Measurements from ENCODE around the gene ADGRL3. TPM values are rescaled to one million over a fixed set of nuclear protein-coding genes. Genes with fewer than 3 reads are reported as not detected.

ADGRL3 gene
- total RNA-seq, 1 donor from 2014 or later, result 34.5 TPM

DNA sequence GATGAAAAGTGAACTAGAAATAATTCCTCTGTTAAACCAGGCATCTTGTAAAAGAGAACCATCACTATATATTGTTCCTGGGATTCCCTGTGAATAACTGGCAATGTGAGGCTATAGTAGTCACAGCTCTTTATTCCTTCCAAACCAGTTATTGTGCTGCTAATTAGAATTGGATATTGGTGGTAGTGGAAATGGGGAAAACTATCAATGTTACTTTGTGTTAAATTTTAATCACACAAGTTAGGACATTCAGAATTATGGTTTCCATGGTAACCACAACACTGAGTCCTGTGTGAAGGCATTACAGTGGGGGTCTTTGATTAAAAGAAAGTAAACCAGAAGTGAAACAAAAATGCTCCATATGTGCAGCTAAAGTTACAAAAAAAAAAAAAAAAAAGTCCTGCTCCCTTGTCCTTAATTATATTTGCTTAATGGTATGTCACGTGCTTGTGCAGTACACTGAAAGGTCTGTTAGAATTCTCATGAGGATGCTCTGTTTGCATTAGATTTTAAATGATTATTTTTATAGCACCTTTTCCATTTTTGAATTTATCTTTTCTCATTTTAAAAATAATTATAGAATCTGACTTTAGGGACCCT lies 200.4 kb downstream of the ADGRL3 start:
- Mint-ChIP-seq H3K27ac (ENCODE audit: unreplicated experiment) (peak overlapping the region; percentile 96), H3K36me3 (ENCODE audit: low read depth) (peaks cover 2% of the 10 kb centered on the region), H3K27me3 (ENCODE audit: low read depth) (no peaks in the 10 kb centered on the region), H3K4me3 (peak overlapping the region; percentile 59), H3K4me1 (peaks cover 48% of the 10 kb centered on the region), H3K9me3 (no peaks in the 10 kb centered on the region)
- no peak for DNase-seq (ENCODE audit: low read depth, low spot score)
- TF ChIP-seq, protein P1, sequence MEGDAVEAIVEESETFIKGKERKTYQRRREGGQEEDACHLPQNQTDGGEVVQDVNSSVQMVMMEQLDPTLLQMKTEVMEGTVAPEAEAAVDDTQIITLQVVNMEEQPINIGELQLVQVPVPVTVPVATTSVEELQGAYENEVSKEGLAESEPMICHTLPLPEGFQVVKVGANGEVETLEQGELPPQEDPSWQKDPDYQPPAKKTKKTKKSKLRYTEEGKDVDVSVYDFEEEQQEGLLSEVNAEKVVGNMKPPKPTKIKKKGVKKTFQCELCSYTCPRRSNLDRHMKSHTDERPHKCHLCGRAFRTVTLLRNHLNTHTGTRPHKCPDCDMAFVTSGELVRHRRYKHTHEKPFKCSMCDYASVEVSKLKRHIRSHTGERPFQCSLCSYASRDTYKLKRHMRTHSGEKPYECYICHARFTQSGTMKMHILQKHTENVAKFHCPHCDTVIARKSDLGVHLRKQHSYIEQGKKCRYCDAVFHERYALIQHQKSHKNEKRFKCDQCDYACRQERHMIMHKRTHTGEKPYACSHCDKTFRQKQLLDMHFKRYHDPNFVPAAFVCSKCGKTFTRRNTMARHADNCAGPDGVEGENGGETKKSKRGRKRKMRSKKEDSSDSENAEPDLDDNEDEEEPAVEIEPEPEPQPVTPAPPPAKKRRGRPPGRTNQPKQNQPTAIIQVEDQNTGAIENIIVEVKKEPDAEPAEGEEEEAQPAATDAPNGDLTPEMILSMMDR (conservative IDR thresholded peaks at IDR 0.05), result no peak

DNA sequence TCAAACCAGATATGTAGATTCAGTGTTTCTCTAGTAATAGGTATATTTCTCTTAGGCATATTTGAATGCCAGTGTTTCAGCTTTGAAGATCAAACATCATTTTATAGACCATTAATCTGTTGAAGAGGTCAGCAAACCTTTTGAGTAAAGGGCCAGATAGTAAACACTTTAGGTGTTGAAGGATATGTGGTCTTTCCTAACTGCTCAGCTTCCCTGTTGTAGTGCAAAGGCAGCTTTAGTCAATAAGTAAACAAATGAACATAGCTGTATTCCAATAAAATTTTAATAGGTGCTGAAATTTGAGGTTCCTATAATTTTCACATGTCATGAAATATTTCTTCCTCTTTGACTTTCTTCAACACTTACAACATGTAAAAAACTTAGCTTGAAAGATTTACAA lies 201.6 kb downstream of the ADGRL3 start:
- TF ChIP-seq, protein P1 (conservative IDR thresholded peaks at IDR 0.05), result no peak
- H3K27me3 Mint-ChIP-seq (ENCODE audit: low read depth), result no peaks in the 10 kb centered on the region
- peaks cover 44% of the 10 kb centered on the region for H3K4me1 Mint-ChIP-seq
- peaks cover 2% of the 10 kb centered on the region for H3K36me3 Mint-ChIP-seq (ENCODE audit: low read depth)
- no peak for DNase-seq (ENCODE audit: low read depth, low spot score)
- H3K4me3 Mint-ChIP-seq, result no peak overlapping the region
- no peaks in the 10 kb centered on the region for H3K9me3 Mint-ChIP-seq
- no peak overlapping the region for H3K27ac Mint-ChIP-seq (ENCODE audit: unreplicated experiment)

DNA sequence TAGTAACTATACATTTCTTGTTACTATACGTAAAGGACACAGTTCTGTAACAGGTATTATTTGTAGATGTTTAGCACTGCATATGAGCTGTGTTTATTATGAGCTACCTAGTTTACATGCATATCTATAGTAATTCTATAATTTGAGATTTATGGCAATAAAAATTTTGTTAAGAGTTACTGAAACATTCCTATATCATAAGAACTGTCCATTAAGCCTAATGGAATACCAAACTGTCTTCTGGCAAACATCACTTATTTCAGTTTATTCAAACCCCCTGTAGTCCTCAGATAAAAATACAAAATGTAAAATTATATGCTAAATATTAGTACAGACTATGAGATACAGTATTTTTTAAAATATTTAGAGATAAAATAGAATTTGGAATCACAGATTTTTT lies 205.2 kb downstream of the ADGRL3 start:
- no peak overlapping the region for H3K27ac Mint-ChIP-seq (ENCODE audit: unreplicated experiment)
- no peak for DNase-seq (ENCODE audit: low read depth, low spot score)
- H3K9me3 Mint-ChIP-seq, result no peaks in the 10 kb centered on the region
- peaks cover 34% of the 10 kb centered on the region for H3K4me1 Mint-ChIP-seq
- TF ChIP-seq, protein P1 (conservative IDR thresholded peaks at IDR 0.05), result no peak
- peaks cover 2% of the 10 kb centered on the region for H3K36me3 Mint-ChIP-seq (ENCODE audit: low read depth)
- no peaks in the 10 kb centered on the region for H3K27me3 Mint-ChIP-seq (ENCODE audit: low read depth)
- H3K4me3 Mint-ChIP-seq, result no peak overlapping the region

DNA sequence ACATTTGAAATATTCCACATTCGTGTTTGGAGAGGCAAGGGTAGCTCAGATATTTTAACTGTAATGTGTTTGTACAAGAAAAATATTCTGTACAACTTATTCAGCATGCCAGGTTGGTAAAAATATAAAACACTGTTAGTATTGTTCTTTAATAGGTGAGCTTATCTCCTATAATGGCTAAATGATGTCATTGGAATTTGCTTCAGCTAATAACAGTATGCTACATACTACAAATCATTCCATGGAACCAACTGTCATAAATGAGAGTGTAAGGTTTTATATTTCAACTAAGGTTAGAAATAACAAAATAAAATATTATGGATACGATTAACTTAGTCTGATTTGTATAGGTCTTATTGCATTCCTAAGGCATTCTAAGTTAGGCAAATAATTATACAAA lies 206.6 kb downstream of the ADGRL3 start:
- TF ChIP-seq, protein P1 (conservative IDR thresholded peaks at IDR 0.05), result no peak
- H3K36me3 Mint-ChIP-seq (ENCODE audit: low read depth), result peaks cover 2% of the 10 kb centered on the region
- no peaks in the 10 kb centered on the region for H3K9me3 Mint-ChIP-seq

DNA sequence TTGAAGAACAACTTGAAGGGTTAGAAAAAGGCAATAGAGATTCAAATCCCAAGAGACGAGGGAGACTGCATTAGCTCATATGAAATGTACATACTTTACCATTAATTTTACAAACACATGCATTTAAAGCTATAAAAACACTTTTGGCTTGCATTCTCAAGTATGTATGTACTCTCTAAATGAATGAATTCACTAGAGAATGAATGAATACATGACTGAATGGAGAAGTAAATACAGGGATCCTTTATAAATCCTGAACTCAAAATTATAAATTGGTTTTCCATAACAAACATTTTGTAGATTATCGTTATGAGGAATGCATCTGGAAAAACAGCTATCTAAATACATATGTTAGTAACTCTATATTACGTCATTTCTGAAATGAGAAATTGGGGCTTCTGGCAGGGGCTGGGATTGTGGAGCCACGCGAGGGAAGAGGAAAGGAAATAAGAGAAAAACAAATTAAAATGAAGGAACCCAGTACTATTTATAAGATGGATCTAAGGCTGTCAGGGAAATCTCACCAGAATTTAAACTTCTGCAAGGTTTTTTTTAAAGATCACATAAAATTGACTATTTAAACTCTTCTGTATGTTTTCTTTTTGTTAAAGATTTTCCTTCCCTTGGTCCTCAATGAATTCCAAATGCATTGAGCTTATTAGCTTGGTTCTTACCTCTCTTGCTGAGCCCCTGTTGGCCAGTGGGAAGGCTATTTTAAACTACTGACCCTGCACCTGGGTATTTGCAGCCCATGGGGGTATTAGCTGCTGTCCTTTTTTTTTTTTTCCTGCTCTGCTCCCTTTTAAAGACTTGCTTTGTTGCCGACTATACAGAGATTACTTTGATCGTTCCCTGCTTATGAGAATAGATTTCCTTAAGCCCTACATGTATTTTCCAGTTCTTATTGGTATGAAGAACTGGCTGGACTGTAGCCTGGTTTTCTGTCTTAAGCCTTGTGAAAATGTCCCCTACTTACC lies 207.8 kb downstream of the ADGRL3 start:
- Mint-ChIP-seq H3K9me3 (no peaks in the 10 kb centered on the region), H3K36me3 (ENCODE audit: low read depth) (no peaks in the 10 kb centered on the region), H3K4me3 (peak overlapping the region; percentile 35), H3K27ac (ENCODE audit: unreplicated experiment) (peak overlapping the region; percentile 1), H3K4me1 (peaks cover 18% of the 10 kb centered on the region), H3K27me3 (ENCODE audit: low read depth) (no peaks in the 10 kb centered on the region)
- DNase-seq (ENCODE audit: low read depth, low spot score), result no peak
- TF ChIP-seq, protein P1 (conservative IDR thresholded peaks at IDR 0.05), result no peak

More for the DNA sequence above, 206.6 kb downstream of the ADGRL3 start:
- H3K27ac Mint-ChIP-seq (ENCODE audit: unreplicated experiment), result no peak overlapping the region
- no peak for DNase-seq (ENCODE audit: low read depth, low spot score)
- H3K27me3 Mint-ChIP-seq (ENCODE audit: low read depth), result no peaks in the 10 kb centered on the region
- H3K4me1 Mint-ChIP-seq, result peaks cover 20% of the 10 kb centered on the region
- H3K4me3 Mint-ChIP-seq, result no peak overlapping the region
